HepG2 (cell line): ENCODE measurements around the gene MSS51. TPM values are rescaled to one million over a fixed set of nuclear protein-coding genes. Genes with fewer than 3 reads are reported as not detected.

Experiments
- ATF7 ChIP-seq, 2 experiments: fragments of 450-650 bp in 1 of 2; sonication (generic) in 1 of 2; formaldehyde crosslinking in 1 of 2; IDR thresholded peaks; 2 replicates each; pipeline versions ENCODE4 v1.4.0 to v1.6.1; 2016 to 2020; ENCODE audit warnings: antibody characterized with exemption in 1 of 2, mild to moderate bottlenecking in 1 of 2, missing genetic modification reagents in 1 of 2
- ATF7-NPFF ChIP-seq: sonication (generic); formaldehyde crosslinking; IDR thresholded peaks from 2 replicates; pipeline ENCODE4 v1.8.1; 2023; ENCODE audit warnings: mild to moderate bottlenecking, low read depth, missing genetic modification reagents, moderate library complexity
- DNMT1 ChIP-seq: sonication (generic); formaldehyde crosslinking; IDR thresholded peaks from 2 replicates; pipeline ENCODE4 v1.5.1; 2020; ENCODE audit warnings: mild to moderate bottlenecking, missing genetic modification reagents
- FOXP1 ChIP-seq, 2 experiments: fragments of 450-650 bp in 1 of 2; IDR thresholded peaks; 2 replicates each; pipeline ENCODE4 v1.6.1; 2017 to 2018; ENCODE audit warnings: antibody characterized with exemption in 1 of 2
- GATAD2A ChIP-seq: IDR thresholded peaks from 2 replicates; pipeline ENCODE4 v1.6.1; 2016
- MLLT10 ChIP-seq: sonication (generic); formaldehyde crosslinking; IDR thresholded peaks from 2 replicates; pipeline ENCODE4 v1.4.0; 2020; ENCODE audit warnings: missing genetic modification reagents
- POGK ChIP-seq: sonication (generic); formaldehyde crosslinking; conservative IDR thresholded peaks from 2 replicates; pipeline ENCODE4 v1.8.0; 2022; ENCODE audit warnings: mild to moderate bottlenecking, moderate library complexity, missing genetic modification reagents
- PRDM15 ChIP-seq: sonication (generic); formaldehyde crosslinking; IDR thresholded peaks from 2 replicates; pipeline ENCODE4 v1.4.0; 2020; ENCODE audit warnings: missing genetic modification reagents
- RNF2 ChIP-seq: fragments of 450-650 bp; conservative IDR thresholded peaks from 2 replicates; pipeline ENCODE4 v1.6.1; 2016; ENCODE audit warnings: low read depth
- ZFP1 ChIP-seq: IDR thresholded peaks from 2 replicates; pipeline ENCODE4 v1.6.1; 2016
- ZNF616 ChIP-seq: sonication (generic); formaldehyde crosslinking; IDR thresholded peaks from 2 replicates; pipeline ENCODE4 v1.5.0; 2020; ENCODE audit warnings: low read depth, mild to moderate bottlenecking, missing genetic modification reagents
- ZNF678 ChIP-seq: sonication (generic); formaldehyde crosslinking; IDR thresholded peaks from 2 replicates; pipeline ENCODE4 v1.4.0; 2020; ENCODE audit warnings: mild to moderate bottlenecking, missing genetic modification reagents
- ZNF775 ChIP-seq: sonication (generic); formaldehyde crosslinking; IDR thresholded peaks from 2 replicates; pipeline ENCODE4 v1.4.0; 2020; ENCODE audit warnings: missing genetic modification reagents, mild to moderate bottlenecking, moderate library complexity, borderline replicate concordance
- ZNF878 ChIP-seq: sonication (generic); formaldehyde crosslinking; IDR thresholded peaks from 2 replicates; pipeline ENCODE4 v1.8.1; 2023; ENCODE audit warnings: mild to moderate bottlenecking, missing genetic modification reagents, moderate library complexity
- polyA plus RNA-seq, 8 experiments: library from polyadenylated mRNA; depleted of rRNA in 3 of 8; stranded (reverse) in 7 of 8; unstranded in 1 of 8; fragments of >200 nt; fragmentation: Illumina TruSeq in 4 of 8; extraction: Trizol in 4 of 8; gene quantifications; 2 replicates each; pipeline versions ENCODE4 v1.2.1 to v1.2.3, GENCODE V29; 2011 to 2016; ENCODE audit warnings: low read depth in 4 of 8, missing spikeins in 1 of 8, mixed read lengths in 1 of 8; ENCODE audit not compliant: insufficient read depth in 1 of 8
- total RNA-seq, 5 experiments: library from RNA; depleted of rRNA; stranded (reverse); fragments of >200 nt; fragmentation: Illumina TruSeq; extraction: Trizol; gene quantifications; 2 replicates each; pipeline ENCODE4 v1.2.3, GENCODE V29; 2016; ENCODE audit warnings: low read depth in 1 of 5
- TF ChIP-seq, protein P1 (sequence below): sonication (generic); formaldehyde crosslinking; IDR thresholded peaks from 2 replicates; pipeline ENCODE4 v1.4.0; 2020; ENCODE audit warnings: missing genetic modification reagents
- TF ChIP-seq, protein P2 (sequence below): sonication (generic); formaldehyde crosslinking; IDR thresholded peaks from 2 replicates; pipeline ENCODE4 v1.8.0; 2022; ENCODE audit warnings: mild to moderate bottlenecking, missing genetic modification reagents, moderate library complexity

Gene MSS51
- total and polyA plus RNA-seq, 2 of the 13 experiments (the other 11 are each of a cell fraction or from before 2014, with no cell fraction given), result 0.91 to 2.4 TPM

DNA sequence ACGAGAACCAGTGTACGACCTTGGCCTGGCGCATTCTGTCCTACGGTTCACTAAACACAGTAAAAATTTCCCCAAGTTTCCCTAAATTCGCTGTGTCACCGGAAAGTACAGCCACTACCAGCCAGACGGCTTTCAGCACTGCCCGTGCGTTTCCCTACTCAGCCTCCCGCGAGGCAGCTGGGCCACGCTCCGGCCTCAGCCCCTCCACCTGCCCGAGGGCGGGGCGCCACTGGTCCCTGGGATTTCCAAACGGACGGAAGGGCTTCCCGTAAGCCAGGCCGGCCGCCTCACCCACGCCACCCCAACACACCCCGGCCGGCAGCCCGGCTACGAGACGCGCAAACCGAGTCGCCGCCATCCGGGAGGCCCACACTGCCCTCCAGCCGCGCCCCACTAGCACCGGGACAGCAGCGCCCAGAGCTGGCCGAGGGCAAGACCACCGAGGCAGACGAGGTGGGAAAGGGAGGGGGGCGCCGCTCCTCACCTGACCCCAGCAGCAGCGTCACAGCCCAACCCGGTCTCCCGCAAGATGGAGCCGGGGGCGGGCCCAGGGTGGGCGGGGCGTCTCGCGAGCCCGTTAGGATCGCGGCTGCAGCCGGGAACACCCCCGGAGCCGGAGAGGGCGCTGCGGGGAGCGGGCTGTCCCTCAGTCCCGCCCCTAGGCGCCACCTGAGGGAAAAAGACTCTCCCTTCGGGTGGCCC is 19.7 kb downstream of the MSS51 start, which contains the start of gene ANXA7 (continued):
- no peak for TF ChIP-seq ZNF878 (CRISPR knock-in tag)
- peak; percentile 56; the same call in 1 of the 2 replicates for TF ChIP-seq GATAD2A (CRISPR knock-in tag)
- TF ChIP-seq, protein P1, sequence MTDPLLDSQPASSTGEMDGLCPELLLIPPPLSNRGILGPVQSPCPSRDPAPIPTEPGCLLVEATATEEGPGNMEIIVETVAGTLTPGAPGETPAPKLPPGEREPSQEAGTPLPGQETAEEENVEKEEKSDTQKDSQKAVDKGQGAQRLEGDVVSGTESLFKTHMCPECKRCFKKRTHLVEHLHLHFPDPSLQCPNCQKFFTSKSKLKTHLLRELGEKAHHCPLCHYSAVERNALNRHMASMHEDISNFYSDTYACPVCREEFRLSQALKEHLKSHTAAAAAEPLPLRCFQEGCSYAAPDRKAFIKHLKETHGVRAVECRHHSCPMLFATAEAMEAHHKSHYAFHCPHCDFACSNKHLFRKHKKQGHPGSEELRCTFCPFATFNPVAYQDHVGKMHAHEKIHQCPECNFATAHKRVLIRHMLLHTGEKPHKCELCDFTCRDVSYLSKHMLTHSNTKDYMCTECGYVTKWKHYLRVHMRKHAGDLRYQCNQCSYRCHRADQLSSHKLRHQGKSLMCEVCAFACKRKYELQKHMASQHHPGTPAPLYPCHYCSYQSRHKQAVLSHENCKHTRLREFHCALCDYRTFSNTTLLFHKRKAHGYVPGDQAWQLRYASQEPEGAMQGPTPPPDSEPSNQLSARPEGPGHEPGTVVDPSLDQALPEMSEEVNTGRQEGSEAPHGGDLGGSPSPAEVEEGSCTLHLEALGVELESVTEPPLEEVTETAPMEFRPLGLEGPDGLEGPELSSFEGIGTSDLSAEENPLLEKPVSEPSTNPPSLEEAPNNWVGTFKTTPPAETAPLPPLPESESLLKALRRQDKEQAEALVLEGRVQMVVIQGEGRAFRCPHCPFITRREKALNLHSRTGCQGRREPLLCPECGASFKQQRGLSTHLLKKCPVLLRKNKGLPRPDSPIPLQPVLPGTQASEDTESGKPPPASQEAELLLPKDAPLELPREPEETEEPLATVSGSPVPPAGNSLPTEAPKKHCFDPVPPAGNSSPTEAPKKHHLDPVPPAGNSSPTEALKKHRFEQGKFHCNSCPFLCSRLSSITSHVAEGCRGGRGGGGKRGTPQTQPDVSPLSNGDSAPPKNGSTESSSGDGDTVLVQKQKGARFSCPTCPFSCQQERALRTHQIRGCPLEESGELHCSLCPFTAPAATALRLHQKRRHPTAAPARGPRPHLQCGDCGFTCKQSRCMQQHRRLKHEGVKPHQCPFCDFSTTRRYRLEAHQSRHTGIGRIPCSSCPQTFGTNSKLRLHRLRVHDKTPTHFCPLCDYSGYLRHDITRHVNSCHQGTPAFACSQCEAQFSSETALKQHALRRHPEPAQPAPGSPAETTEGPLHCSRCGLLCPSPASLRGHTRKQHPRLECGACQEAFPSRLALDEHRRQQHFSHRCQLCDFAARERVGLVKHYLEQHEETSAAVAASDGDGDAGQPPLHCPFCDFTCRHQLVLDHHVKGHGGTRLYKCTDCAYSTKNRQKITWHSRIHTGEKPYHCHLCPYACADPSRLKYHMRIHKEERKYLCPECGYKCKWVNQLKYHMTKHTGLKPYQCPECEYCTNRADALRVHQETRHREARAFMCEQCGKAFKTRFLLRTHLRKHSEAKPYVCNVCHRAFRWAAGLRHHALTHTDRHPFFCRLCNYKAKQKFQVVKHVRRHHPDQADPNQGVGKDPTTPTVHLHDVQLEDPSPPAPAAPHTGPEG (CRISPR knock-in tag), result no peak
- TF ChIP-seq POGK (CRISPR knock-in tag), result peak; percentile 71
- TF ChIP-seq, protein P2, sequence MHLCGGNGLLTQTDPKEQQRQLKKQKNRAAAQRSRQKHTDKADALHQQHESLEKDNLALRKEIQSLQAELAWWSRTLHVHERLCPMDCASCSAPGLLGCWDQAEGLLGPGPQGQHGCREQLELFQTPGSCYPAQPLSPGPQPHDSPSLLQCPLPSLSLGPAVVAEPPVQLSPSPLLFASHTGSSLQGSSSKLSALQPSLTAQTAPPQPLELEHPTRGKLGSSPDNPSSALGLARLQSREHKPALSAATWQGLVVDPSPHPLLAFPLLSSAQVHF (CRISPR knock-in tag), result peak; percentile 51; the same call in 1 of the 2 replicates
- TF ChIP-seq DNMT1 (CRISPR knock-in tag), result no peak; the same call in 1 of the 2 replicates
- TF ChIP-seq ZNF775 (CRISPR knock-in tag), result no peak
- no peak for TF ChIP-seq ATF7 (IDR thresholded peaks at IDR 0.05)
- TF ChIP-seq ATF7 (CRISPR knock-in tag; IDR thresholded peaks at IDR 0.05), result no peak; the same call in 1 of the 2 replicates
- no peak for TF ChIP-seq RNF2
- TF ChIP-seq ZFP1 (CRISPR knock-in tag), result no peak
- TF ChIP-seq FOXP1 (IDR thresholded peaks at IDR 0.05), result no peak
- TF ChIP-seq FOXP1 (CRISPR knock-in tag; IDR thresholded peaks at IDR 0.05), result no peak; the same call in 1 of the 2 replicates
- TF ChIP-seq ATF7-NPFF (CRISPR knock-in tag), result peak; percentile 71; the same call in 1 of the 2 replicates
- TF ChIP-seq ZNF678 (CRISPR knock-in tag), result 0 out of 2 replicates have a peak, but pooled peaks have one; percentile 50
- peak; percentile 47; the same call in 1 of the 2 replicates for TF ChIP-seq PRDM15 (CRISPR knock-in tag)
- TF ChIP-seq MLLT10, result no peak
- no peak for TF ChIP-seq ZNF616 (CRISPR knock-in tag)
